IMR-90 (cell line): ENCODE measurements around the gene LRP6. TPM values are rescaled to one million over a fixed set of nuclear protein-coding genes. Genes with fewer than 3 reads are reported as not detected.

Experiments used
- ATAC-seq: fragments of 200-7000 bp; cut with Tn5 transposase; 2 replicates; pipeline ENCODE4 v1.9.1; 2020; ENCODE audit warnings: low read depth, mild to moderate bottlenecking, moderate library complexity
- BruUV-seq: library from RNA; stranded (reverse); fragments of 400-500 nt; replicated peaks from 2 replicates; lab custom pipeline; 2021; lab: Mats Ljungman, UMichigan
- CTCF ChIA-PET: fragments of 300-600 bp; formaldehyde crosslinking; extraction: SDS; loops from one replicate; lab custom pipeline; 2021; ENCODE audit warnings: antibody characterized with exemption; lab: Yijun Ruan, JAX
- POLR2A ChIA-PET: fragments of 300-600 bp; sonication (Branson Sonifier 250); formaldehyde crosslinking; loops from one replicate; lab custom pipeline; 2022; ENCODE audit warnings: antibody characterized with exemption; ENCODE audit not compliant: unreplicated experiment; lab: Charles Lee
- DNase-seq: peaks from one replicate; pipeline ENCODE4 v3.0.0; 2013
- H2AFZ ChIP-seq: replicated peaks from 2 replicates; pipeline ENCODE3; 2013; ENCODE audit warnings: low read length, mild to moderate bottlenecking; ENCODE audit not compliant: poor library complexity
- H2AK5ac ChIP-seq: 2 replicates; pipeline ENCODE4 v1.6.1; 2013; ENCODE audit warnings: low read depth, low read length, inconsistent platforms
- H2AK9ac ChIP-seq: replicated peaks from 2 replicates; pipeline ENCODE3; 2013; ENCODE audit warnings: mild to moderate bottlenecking, low read depth, low read length, moderate library complexity; ENCODE audit not compliant: poor library complexity
- H2BK120ac ChIP-seq: 2 replicates; pipeline ENCODE4 v1.6.1; 2013; ENCODE audit warnings: low read depth, low read length, inconsistent platforms
- H2BK15ac ChIP-seq: 3 replicates; pipeline ENCODE4 v1.6.1; 2013; ENCODE audit warnings: low read depth, low read length, inconsistent platforms
- H2BK20ac ChIP-seq: 2 replicates; pipeline ENCODE4 v1.6.1; 2013; ENCODE audit warnings: low read depth, mild to moderate bottlenecking, inconsistent platforms, low read length, moderate library complexity
- H2BK5ac ChIP-seq: 2 replicates; pipeline ENCODE4 v1.6.1; 2013; ENCODE audit warnings: mild to moderate bottlenecking, low read depth, low read length, inconsistent platforms; ENCODE audit not compliant: poor library complexity, severe bottlenecking
- H3K14ac ChIP-seq: replicated peaks from 2 replicates; pipeline ENCODE4 v1.6.1; 2013; ENCODE audit warnings: low read depth, low read length, inconsistent platforms
- H3K18ac ChIP-seq: 2 replicates; pipeline ENCODE4 v1.6.1; 2013; ENCODE audit warnings: low read depth, low read length, control low read depth
- H3K23ac ChIP-seq: 2 replicates; pipeline ENCODE4 v1.6.1; 2013; ENCODE audit warnings: low read depth, low read length, inconsistent platforms
- H3K27ac ChIP-seq: 2 replicates; pipeline ENCODE4 v1.5.1; 2013; ENCODE audit warnings: mild to moderate bottlenecking, control low read depth, low read length; ENCODE audit not compliant: insufficient read depth
- H3K27me3 ChIP-seq: 2 replicates; pipeline ENCODE4 v1.6.1; 2013; ENCODE audit warnings: low read length; ENCODE audit not compliant: control insufficient read depth, insufficient read depth
- H3K36me3 ChIP-seq: 2 replicates; pipeline ENCODE4 v1.6.1; 2013; ENCODE audit warnings: low read length, mixed read lengths; ENCODE audit not compliant: control insufficient read depth, insufficient read depth
- H3K4ac ChIP-seq: 2 replicates; pipeline ENCODE4 v1.6.1; 2013; ENCODE audit warnings: low read depth, low read length, inconsistent platforms
- H3K4me1 ChIP-seq: 2 replicates; pipeline ENCODE4 v1.6.1; 2013; ENCODE audit warnings: low read length, mixed read lengths; ENCODE audit not compliant: control insufficient read depth, insufficient read depth
- H3K4me2 ChIP-seq: 2 replicates; pipeline ENCODE4 v1.6.1; 2013; ENCODE audit warnings: low read depth, mild to moderate bottlenecking, control low read depth, low read length, moderate library complexity
- H3K4me3 ChIP-seq: 2 replicates; pipeline ENCODE4 v1.5.1; 2013; ENCODE audit warnings: low read depth, mild to moderate bottlenecking, control low read depth, low read length, moderate library complexity; ENCODE audit not compliant: insufficient read depth
- H3K56ac ChIP-seq: 2 replicates; pipeline ENCODE4 v1.6.1; 2013; ENCODE audit warnings: low read length, inconsistent platforms; ENCODE audit not compliant: insufficient read depth; ENCODE audit errors: extremely low read depth
- H3K79me1 ChIP-seq, 2 experiments: 2 replicates each; pipeline ENCODE4 v1.6.1; 2013; ENCODE audit warnings: low read length in 2 of 2, inconsistent platforms in 1 of 2, low read depth in 1 of 2
- H3K9ac ChIP-seq: 2 replicates; pipeline ENCODE4 v1.6.1; 2013; ENCODE audit warnings: low read depth, low read length, control low read depth
- H3K9me1 ChIP-seq: 2 replicates; pipeline ENCODE4 v1.6.1; 2013; ENCODE audit warnings: low read length, inconsistent platforms; ENCODE audit not compliant: insufficient read depth
- H3K9me3 ChIP-seq: 2 replicates; pipeline ENCODE4 v1.6.1; 2013; ENCODE audit warnings: low read length; ENCODE audit not compliant: control insufficient read depth, insufficient read depth
- H4K20me1 ChIP-seq: 2 replicates; pipeline ENCODE4 v1.6.1; 2013; ENCODE audit warnings: low read length, inconsistent platforms; ENCODE audit not compliant: insufficient read depth
- H4K5ac ChIP-seq: 2 replicates; pipeline ENCODE4 v1.6.1; 2013; ENCODE audit warnings: mild to moderate bottlenecking, low read depth, low read length, control low read depth
- H4K8ac ChIP-seq, 2 experiments: 2 replicates each; pipeline ENCODE4 v1.6.1; 2013; ENCODE audit warnings: low read depth in 2 of 2, low read length in 2 of 2, control low read depth in 1 of 2, inconsistent platforms in 1 of 2
- H4K91ac ChIP-seq: 2 replicates; pipeline ENCODE4 v1.6.1; 2013; ENCODE audit warnings: low read depth, low read length, inconsistent platforms; ENCODE audit not compliant: insufficient read depth
- CEBPB ChIP-seq: IDR thresholded peaks from 2 replicates; pipeline ENCODE4 v1.6.1; 2012; ENCODE audit warnings: low read depth, low read length, improper control_type of control experiment
- CHD1 ChIP-seq: IDR thresholded peaks from 2 replicates; pipeline ENCODE4 v1.6.1; 2012; ENCODE audit warnings: low read depth, low read length, improper control_type of control experiment
- MAFK ChIP-seq: IDR thresholded peaks from 2 replicates; pipeline ENCODE4 v1.6.1; 2012; ENCODE audit warnings: low read depth, low read length, improper control_type of control experiment
- MAZ ChIP-seq: IDR thresholded peaks from 2 replicates; pipeline ENCODE4 v1.6.1; 2012; ENCODE audit warnings: low read depth, mild to moderate bottlenecking, low read length, improper control_type of control experiment, moderate library complexity, borderline replicate concordance
- MXI1 ChIP-seq: IDR thresholded peaks from 2 replicates; pipeline ENCODE4 v1.6.1; 2012; ENCODE audit warnings: low read depth, mild to moderate bottlenecking, low read length, moderate library complexity, borderline replicate concordance
- POLR2A ChIP-seq: IDR thresholded peaks from 2 replicates; pipeline ENCODE4 v1.6.1; 2012; ENCODE audit warnings: mild to moderate bottlenecking, low read depth, low read length
- RAD21 ChIP-seq: IDR thresholded peaks from 2 replicates; pipeline ENCODE4 v1.6.1; 2012; ENCODE audit warnings: low read length, improper control_type of control experiment
- RFX5 ChIP-seq: IDR thresholded peaks from 2 replicates; pipeline ENCODE4 v1.8.0; 2012; ENCODE audit warnings: low read depth, mild to moderate bottlenecking, low read length, moderate library complexity
- USF2 ChIP-seq: fragments of 150-350 bp; IDR thresholded peaks from 2 replicates; pipeline ENCODE4 v1.6.1; 2017; ENCODE audit warnings: mild to moderate bottlenecking, antibody characterized with exemption, low read length, low read depth
- WGBS, 2 experiments: methylation state at CpG; one replicate each; pipeline versions ENCODE4 v1.1.5 to v1.1.7; 2013; ENCODE audit warnings: missing lambda C conversion rate in 2 of 2; ENCODE audit not compliant: insufficient read length in 1 of 2; ENCODE audit errors: extremely low coverage in 2 of 2; 5-methylcytosine and 5-hydroxymethylcytosine counted together
- dilution Hi-C: fragments of 300-500 bp; cut with HindIII; formaldehyde crosslinking; loops from one replicate; pipeline ENCODE4 v1.14.3; 2018; ENCODE audit warnings: low sequenced_read_pairs; ENCODE audit not compliant: unreplicated experiment
- in situ Hi-C: fragments of 300-500 bp; cut with MboI; formaldehyde crosslinking; loops from 3 replicates; pipeline ENCODE4 v1.14.3; 2019; ENCODE audit warnings: low sequenced_read_pairs, inconsistent platforms, mixed read lengths
- intact Hi-C: fragments of 100-400 bp; cut with micrococcal nuclease; formaldehyde crosslinking; loops from 2 replicates; pipeline ENCODE4 v1.10.0; 2022
- polyA plus RNA-seq, 3 experiments: library from polyadenylated mRNA; depleted of rRNA; stranded (reverse); fragments of >200 nt; gene quantifications; 2 replicates each; pipeline ENCODE4 v1.2.3, GENCODE V29; 2012; ENCODE audit warnings: low replicate concordance in 1 of 3
- total RNA-seq: library from RNA; depleted of rRNA; stranded (reverse); fragments of >200 nt; gene quantifications from 2 replicates; pipeline ENCODE4 v1.2.3, GENCODE V29; 2012

LRP6 gene
- total and polyA plus RNA-seq, 2 of the 4 experiments (the other 2 are of a cell fraction) = 14.2 to 32.1 TPM

- Histone ChIP-seq H4K5ac (no peak overlapping the region), H2AK9ac (no peak overlapping the region), H2BK5ac (no peak overlapping the region), H2BK15ac (no peak overlapping the region), H3K4ac (no peak overlapping the region), H3K36me3 (peaks cover 6% of the 10 kb centered on the region), H3K9ac (no peak overlapping the region), H3K4me2 (no peak overlapping the region), H3K79me1 (no peaks in the 10 kb centered on the region; a peak in 1 of 4 replicates), H3K18ac (no peak overlapping the region), H3K14ac (no peak overlapping the region), H4K8ac (no peak overlapping the region), H3K56ac (no peak overlapping the region), H2AK5ac (no peak overlapping the region), H3K9me3 (no peaks in the 10 kb centered on the region), H2BK20ac (no peak overlapping the region), H3K4me1 (no peaks in the 10 kb centered on the region), H4K20me1 (no peaks in the 10 kb centered on the region), H3K27ac (no peak overlapping the region), H2AFZ (no peak overlapping the region), H3K27me3 (no peaks in the 10 kb centered on the region), H4K91ac (no peak overlapping the region), H3K9me1 (0 out of 2 replicates have a peak, but pooled peaks cover 4% of the 10 kb centered on the region), H2BK120ac (no peak overlapping the region), H3K23ac (no peak overlapping the region), H3K4me3 (no peak overlapping the region)
- CTCF ChIA-PET = no interaction called here
- no peak for ATAC-seq
- in situ Hi-C loops = no loop called here
- intact Hi-C loops = no loop called here
- dilution Hi-C loops = no loop called here
- no peak for TF ChIP-seq RAD21
- no peak for TF ChIP-seq RFX5
- TF ChIP-seq MAFK = no peak
- no peak for TF ChIP-seq POLR2A
- TF ChIP-seq CEBPB = no peak
- no peak for TF ChIP-seq USF2
- TF ChIP-seq CHD1 = no peak
- TF ChIP-seq MAZ = no peak
- no peak for TF ChIP-seq MXI1
- no TSS peak for BruUV-seq
- no CpG with 5 or more reads among the region's 2 CpGs for WGBS, 2 experiments
- POLR2A ChIA-PET = no interaction called here
- DNase-seq = no peak
These were observed 150.2 kb downstream of the LRP6 start for GRCh38 chr12:12116677-12117076.
